ENCODE measurements around the gene CEACAM1. TPM values are rescaled to one million over a fixed set of nuclear protein-coding genes. Genes with fewer than 3 reads are reported as not detected.

Gene CEACAM1
- total and polyA plus RNA-seq, 2 of the 13 experiments (the other 11 are each of a cell fraction or from before 2014, with no cell fraction given) = 13.5 to 332 TPM

DNA sequence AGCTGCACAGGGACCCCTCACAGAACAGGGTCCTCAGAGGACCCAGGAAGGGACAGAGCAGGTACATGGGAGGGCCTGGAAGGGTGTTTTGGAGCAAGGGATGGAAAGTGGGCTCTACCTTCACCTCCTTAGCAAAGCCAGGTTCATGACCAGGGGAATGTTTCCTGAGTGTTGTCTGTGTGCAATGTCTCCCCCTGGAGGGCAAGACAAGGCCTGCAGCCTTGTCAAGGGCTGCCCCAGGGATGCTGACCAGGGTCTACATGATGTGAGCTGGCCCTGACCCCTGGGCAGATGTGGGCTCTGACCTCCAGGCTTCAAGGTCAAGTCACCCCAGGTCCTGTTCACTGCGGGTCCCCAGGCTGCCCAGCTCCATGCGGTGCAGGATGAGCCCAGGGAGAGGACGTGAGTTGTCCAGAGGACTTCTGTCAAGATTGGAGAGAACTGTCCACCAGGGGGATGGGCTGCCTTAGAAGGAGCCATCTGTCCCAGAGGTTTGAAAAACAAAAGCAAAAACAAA, 1.0 kb upstream of the CEACAM1 start (continued):
- TF ChIP-seq, protein P1, sequence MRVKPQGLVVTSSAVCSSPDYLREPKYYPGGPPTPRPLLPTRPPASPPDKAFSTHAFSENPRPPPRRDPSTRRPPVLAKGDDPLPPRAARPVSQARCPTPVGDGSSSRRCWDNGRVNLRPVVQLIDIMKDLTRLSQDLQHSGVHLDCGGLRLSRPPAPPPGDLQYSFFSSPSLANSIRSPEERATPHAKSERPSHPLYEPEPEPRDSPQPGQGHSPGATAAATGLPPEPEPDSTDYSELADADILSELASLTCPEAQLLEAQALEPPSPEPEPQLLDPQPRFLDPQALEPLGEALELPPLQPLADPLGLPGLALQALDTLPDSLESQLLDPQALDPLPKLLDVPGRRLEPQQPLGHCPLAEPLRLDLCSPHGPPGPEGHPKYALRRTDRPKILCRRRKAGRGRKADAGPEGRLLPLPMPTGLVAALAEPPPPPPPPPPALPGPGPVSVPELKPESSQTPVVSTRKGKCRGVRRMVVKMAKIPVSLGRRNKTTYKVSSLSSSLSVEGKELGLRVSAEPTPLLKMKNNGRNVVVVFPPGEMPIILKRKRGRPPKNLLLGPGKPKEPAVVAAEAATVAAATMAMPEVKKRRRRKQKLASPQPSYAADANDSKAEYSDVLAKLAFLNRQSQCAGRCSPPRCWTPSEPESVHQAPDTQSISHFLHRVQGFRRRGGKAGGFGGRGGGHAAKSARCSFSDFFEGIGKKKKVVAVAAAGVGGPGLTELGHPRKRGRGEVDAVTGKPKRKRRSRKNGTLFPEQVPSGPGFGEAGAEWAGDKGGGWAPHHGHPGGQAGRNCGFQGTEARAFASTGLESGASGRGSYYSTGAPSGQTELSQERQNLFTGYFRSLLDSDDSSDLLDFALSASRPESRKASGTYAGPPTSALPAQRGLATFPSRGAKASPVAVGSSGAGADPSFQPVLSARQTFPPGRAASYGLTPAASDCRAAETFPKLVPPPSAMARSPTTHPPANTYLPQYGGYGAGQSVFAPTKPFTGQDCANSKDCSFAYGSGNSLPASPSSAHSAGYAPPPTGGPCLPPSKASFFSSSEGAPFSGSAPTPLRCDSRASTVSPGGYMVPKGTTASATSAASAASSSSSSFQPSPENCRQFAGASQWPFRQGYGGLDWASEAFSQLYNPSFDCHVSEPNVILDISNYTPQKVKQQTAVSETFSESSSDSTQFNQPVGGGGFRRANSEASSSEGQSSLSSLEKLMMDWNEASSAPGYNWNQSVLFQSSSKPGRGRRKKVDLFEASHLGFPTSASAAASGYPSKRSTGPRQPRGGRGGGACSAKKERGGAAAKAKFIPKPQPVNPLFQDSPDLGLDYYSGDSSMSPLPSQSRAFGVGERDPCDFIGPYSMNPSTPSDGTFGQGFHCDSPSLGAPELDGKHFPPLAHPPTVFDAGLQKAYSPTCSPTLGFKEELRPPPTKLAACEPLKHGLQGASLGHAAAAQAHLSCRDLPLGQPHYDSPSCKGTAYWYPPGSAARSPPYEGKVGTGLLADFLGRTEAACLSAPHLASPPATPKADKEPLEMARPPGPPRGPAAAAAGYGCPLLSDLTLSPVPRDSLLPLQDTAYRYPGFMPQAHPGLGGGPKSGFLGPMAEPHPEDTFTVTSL (CRISPR knock-in tag; IDR thresholded peaks at IDR 0.05; ENCODE audit: borderline replicate concordance) = no peak
- no peak for TF ChIP-seq KMT2B (CRISPR knock-in tag; IDR thresholded peaks at IDR 0.05)
- no peak for TF ChIP-seq FOXK2 (IDR thresholded peaks at IDR 0.05)
- TF ChIP-seq CHD2 (IDR thresholded peaks at IDR 0.05; ENCODE audit: low read depth, low read length) = no peak
- TF ChIP-seq ZNF484 (CRISPR knock-in tag; IDR thresholded peaks at IDR 0.05; ENCODE audit: borderline replicate concordance, low read depth) = no peak
- TF ChIP-seq HNRNPLL (IDR thresholded peaks at IDR 0.05; ENCODE audit: low read depth, low read length, poor library complexity, severe bottlenecking) = no peak
- no peak for TF ChIP-seq EED (CRISPR knock-in tag; IDR thresholded peaks at IDR 0.05)
- 0 out of 2 replicates have a peak, but pooled peaks have one; percentile 31 for TF ChIP-seq ZNF772 (CRISPR knock-in tag; IDR thresholded peaks at IDR 0.05)
- peak; percentile 2; the same call in 1 of the 2 replicates for TF ChIP-seq ZNF547 (CRISPR knock-in tag; IDR thresholded peaks at IDR 0.05)
- no peak for TF ChIP-seq NR2F2 (IDR thresholded peaks at IDR 0.05; ENCODE audit: borderline replicate concordance, low read depth)
- TF ChIP-seq ARID2 (CRISPR knock-in tag; IDR thresholded peaks at IDR 0.05; ENCODE audit: borderline replicate concordance) = no peak
- TF ChIP-seq, protein P2, sequence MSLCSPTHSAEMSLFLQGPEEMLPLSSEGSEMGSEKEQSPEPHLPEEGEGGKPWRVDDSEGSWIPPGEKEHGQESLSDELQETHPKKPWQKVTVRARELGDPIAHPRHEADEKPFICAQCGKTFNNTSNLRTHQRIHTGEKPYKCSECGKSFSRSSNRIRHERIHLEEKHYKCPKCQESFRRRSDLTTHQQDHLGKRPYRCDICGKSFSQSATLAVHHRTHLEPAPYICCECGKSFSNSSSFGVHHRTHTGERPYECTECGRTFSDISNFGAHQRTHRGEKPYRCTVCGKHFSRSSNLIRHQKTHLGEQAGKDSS (CRISPR knock-in tag; IDR thresholded peaks at IDR 0.05; ENCODE audit: borderline replicate concordance, low read depth) = peak; percentile 76; the same call in 1 of the 2 replicates
- no peak; the same call in 1 of the 2 replicates for TF ChIP-seq ZNF12 (CRISPR knock-in tag; IDR thresholded peaks at IDR 0.05)
- no peak for TF ChIP-seq ZNF562 (CRISPR knock-in tag; IDR thresholded peaks at IDR 0.05; ENCODE audit: borderline replicate concordance)
- TF ChIP-seq DMAP1 (CRISPR knock-in tag; IDR thresholded peaks at IDR 0.05) = no peak
- no peak for TF ChIP-seq ZNF530 (CRISPR knock-in tag; IDR thresholded peaks at IDR 0.05; ENCODE audit: low read depth)
- TF ChIP-seq POLR2A (IDR thresholded peaks at IDR 0.05; ENCODE audit: insufficient read depth in 1 of 2, low read depth in 2 of 2, low read length in 2 of 2) = no peak
- TF ChIP-seq ZNF329 (CRISPR knock-in tag; IDR thresholded peaks at IDR 0.05; ENCODE audit: low read depth) = no peak
- TF ChIP-seq MIER2 (CRISPR knock-in tag; IDR thresholded peaks at IDR 0.05) = no peak
- no peak for TF ChIP-seq HDAC1 (CRISPR knock-in tag; IDR thresholded peaks at IDR 0.05)
- TF ChIP-seq, protein P3, sequence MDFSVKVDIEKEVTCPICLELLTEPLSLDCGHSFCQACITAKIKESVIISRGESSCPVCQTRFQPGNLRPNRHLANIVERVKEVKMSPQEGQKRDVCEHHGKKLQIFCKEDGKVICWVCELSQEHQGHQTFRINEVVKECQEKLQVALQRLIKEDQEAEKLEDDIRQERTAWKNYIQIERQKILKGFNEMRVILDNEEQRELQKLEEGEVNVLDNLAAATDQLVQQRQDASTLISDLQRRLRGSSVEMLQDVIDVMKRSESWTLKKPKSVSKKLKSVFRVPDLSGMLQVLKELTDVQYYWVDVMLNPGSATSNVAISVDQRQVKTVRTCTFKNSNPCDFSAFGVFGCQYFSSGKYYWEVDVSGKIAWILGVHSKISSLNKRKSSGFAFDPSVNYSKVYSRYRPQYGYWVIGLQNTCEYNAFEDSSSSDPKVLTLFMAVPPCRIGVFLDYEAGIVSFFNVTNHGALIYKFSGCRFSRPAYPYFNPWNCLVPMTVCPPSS (IDR thresholded peaks at IDR 0.05) = no peak
- peak; percentile 68 for TF ChIP-seq NR2F6 (IDR thresholded peaks at IDR 0.05)
- TF ChIP-seq NR2F6 (CRISPR knock-in tag; IDR thresholded peaks at IDR 0.05) = peak; percentile 81
- TF ChIP-seq, protein P4, sequence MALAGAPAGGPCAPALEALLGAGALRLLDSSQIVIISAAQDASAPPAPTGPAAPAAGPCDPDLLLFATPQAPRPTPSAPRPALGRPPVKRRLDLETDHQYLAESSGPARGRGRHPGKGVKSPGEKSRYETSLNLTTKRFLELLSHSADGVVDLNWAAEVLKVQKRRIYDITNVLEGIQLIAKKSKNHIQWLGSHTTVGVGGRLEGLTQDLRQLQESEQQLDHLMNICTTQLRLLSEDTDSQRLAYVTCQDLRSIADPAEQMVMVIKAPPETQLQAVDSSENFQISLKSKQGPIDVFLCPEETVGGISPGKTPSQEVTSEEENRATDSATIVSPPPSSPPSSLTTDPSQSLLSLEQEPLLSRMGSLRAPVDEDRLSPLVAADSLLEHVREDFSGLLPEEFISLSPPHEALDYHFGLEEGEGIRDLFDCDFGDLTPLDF (CRISPR knock-in tag; IDR thresholded peaks at IDR 0.05) = no peak
- no peak for TF ChIP-seq CCAR2 (optimal IDR thresholded peaks at IDR 0.05; ENCODE audit: low read depth, low read length)

Measured in HepG2 (cell line).